Spleen (tissue), 7 donors: Measurements from ENCODE around the gene RSF1.

Experiments used
- POLR2A ChIP-seq, 3 donors: fragments of 450-650 bp; IDR thresholded peaks; one replicate each; pipeline ENCODE4 v1.5.1; 2017; ENCODE audit warnings: antibody characterized with exemption in 3 of 3, mild to moderate bottlenecking in 1 of 3
- TF ChIP-seq, protein P1 (sequence below), 11 experiments: fragments of 200-600 bp in 7 of 11; fragments of 450-650 bp in 4 of 11; sonication (generic) in 4 of 11; IDR thresholded peaks in 8 of 11; conservative IDR thresholded peaks in 3 of 11; 1 replicate in 7 of 11; 2 replicates in 4 of 11; pipeline versions ENCODE4 v1.4.0 to v1.8.0; 2016 to 2021; ENCODE audit warnings: antibody characterized with exemption in 11 of 11, inconsistent platforms in 4 of 11, mild to moderate bottlenecking in 1 of 11
- donor health status: DM: no; HTN: no; CAD: no; lungs with moderate emphysema.
- donor health status: DM: no; HTN: no; CAD: no.
- donor health status: DM: no; HTN: no; CAD: no.

DNA sequence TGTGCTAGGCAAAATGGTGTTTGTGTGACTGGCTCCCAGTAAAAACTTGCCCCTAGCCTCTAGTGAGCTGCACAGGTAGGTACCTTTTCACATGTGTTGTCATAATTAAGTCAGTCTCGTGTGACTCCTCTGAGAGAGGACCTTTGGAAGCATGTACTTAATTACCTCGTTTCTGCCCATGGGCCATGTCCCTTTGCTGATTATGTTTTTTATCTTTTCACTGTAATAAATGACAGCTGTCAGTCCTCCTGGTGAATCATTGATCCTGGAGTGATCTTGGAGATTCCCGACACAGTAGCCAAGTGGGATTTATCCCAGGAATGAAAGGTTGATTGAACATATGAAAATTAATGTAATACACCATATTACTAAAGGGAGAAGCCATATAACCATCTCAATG is 170.4 kb downstream of the RSF1 start:
- TF ChIP-seq, protein P1, sequence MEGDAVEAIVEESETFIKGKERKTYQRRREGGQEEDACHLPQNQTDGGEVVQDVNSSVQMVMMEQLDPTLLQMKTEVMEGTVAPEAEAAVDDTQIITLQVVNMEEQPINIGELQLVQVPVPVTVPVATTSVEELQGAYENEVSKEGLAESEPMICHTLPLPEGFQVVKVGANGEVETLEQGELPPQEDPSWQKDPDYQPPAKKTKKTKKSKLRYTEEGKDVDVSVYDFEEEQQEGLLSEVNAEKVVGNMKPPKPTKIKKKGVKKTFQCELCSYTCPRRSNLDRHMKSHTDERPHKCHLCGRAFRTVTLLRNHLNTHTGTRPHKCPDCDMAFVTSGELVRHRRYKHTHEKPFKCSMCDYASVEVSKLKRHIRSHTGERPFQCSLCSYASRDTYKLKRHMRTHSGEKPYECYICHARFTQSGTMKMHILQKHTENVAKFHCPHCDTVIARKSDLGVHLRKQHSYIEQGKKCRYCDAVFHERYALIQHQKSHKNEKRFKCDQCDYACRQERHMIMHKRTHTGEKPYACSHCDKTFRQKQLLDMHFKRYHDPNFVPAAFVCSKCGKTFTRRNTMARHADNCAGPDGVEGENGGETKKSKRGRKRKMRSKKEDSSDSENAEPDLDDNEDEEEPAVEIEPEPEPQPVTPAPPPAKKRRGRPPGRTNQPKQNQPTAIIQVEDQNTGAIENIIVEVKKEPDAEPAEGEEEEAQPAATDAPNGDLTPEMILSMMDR (IDR thresholded peaks at IDR 0.05 in 8 of 11, conservative IDR thresholded peaks at IDR 0.05 in 3 of 11) = no peak
- no peak for TF ChIP-seq POLR2A (IDR thresholded peaks at IDR 0.05)
